ENCODE measurements around the gene NARF. TPM values are rescaled to one million over a fixed set of nuclear protein-coding genes. Genes with fewer than 3 reads are reported as not detected.

The NARF gene
- total RNA-seq, 5 donors from 2014 or later (not counting 1 experiment from before 2014, with no cell fraction given) = 85.7 to 113 (median 101) TPM

Other genes with a start within 250 kb of the NARF start
- 100 to 1,000 TPM in 3 of 5 donors, 10 to 100 TPM in 2; 86.4 to 127 (median 103) TPM for gene CCDC57, start 245.9 kb upstream of the NARF start, total RNA-seq
- 10 to 100 TPM; 31.9 to 47.3 (median 40.9) TPM for gene SLC16A3, start 229.7 kb upstream of the NARF start, total RNA-seq
- gene CSNK1D, start 185.0 kb upstream of the NARF start, total RNA-seq = 100 to 1,000 TPM; 177 to 273 (median 194) TPM
- 100 to 1,000 TPM; 104 to 265 (median 135) TPM for gene CD7, start 141.1 kb upstream of the NARF start, total RNA-seq
- 1 to 10 TPM; 1.3 to 5.1 (median 4.4) TPM for gene SECTM1, start 125.0 kb upstream of the NARF start, total RNA-seq
- gene TEX19, start 99.5 kb upstream of the NARF start, total RNA-seq = not detected
- not detected for gene UTS2R, start 87.0 kb upstream of the NARF start, total RNA-seq
- 100 to 1,000 TPM in 3 of 5 donors, 10 to 100 TPM in 2; 51.2 to 128 (median 113) TPM for gene HEXD, start 40.4 kb upstream of the NARF start, total RNA-seq
- gene OGFOD3, start 40.2 kb upstream of the NARF start, total RNA-seq = 10 to 100 TPM; 22.0 to 32.2 (median 29.2) TPM
- gene CYBC1, start 8.0 kb upstream of the NARF start, total RNA-seq = 100 to 1,000 TPM; 148 to 274 (median 262) TPM
- gene FOXK2, start 61.0 kb downstream of the NARF start, total RNA-seq = 10 to 100 TPM; 45.8 to 65.5 (median 61.9) TPM
- 10 to 100 TPM; 57.3 to 81.5 (median 59.4) TPM for gene WDR45B, start 189.7 kb downstream of the NARF start, total RNA-seq
- gene RAB40B, start 240.0 kb downstream of the NARF start, total RNA-seq = 1 to 10 TPM; 4.4 to 8.7 (median 7.1) TPM